Upper lobe of left lung (tissue), 4 donors: Measurements from ENCODE around the gene LLPH.

Source experiments
- POLR2AphosphoS5 ChIP-seq, 2 donors: sonication (generic); formaldehyde crosslinking; IDR thresholded peaks; one replicate each; pipeline ENCODE4 v1.5.1; 2017; ENCODE audit warnings: antibody characterized with exemption in 2 of 2
- TF ChIP-seq, protein P1 (sequence below), 6 experiments: fragments of 450-650 bp in 4 of 6; fragments of 200-600 bp in 2 of 6; sonication (generic) in 2 of 6; IDR thresholded peaks; one replicate each; pipeline ENCODE4 v1.5.1; 2016 to 2019; ENCODE audit warnings: antibody characterized with exemption in 6 of 6

- TF ChIP-seq, protein P1, sequence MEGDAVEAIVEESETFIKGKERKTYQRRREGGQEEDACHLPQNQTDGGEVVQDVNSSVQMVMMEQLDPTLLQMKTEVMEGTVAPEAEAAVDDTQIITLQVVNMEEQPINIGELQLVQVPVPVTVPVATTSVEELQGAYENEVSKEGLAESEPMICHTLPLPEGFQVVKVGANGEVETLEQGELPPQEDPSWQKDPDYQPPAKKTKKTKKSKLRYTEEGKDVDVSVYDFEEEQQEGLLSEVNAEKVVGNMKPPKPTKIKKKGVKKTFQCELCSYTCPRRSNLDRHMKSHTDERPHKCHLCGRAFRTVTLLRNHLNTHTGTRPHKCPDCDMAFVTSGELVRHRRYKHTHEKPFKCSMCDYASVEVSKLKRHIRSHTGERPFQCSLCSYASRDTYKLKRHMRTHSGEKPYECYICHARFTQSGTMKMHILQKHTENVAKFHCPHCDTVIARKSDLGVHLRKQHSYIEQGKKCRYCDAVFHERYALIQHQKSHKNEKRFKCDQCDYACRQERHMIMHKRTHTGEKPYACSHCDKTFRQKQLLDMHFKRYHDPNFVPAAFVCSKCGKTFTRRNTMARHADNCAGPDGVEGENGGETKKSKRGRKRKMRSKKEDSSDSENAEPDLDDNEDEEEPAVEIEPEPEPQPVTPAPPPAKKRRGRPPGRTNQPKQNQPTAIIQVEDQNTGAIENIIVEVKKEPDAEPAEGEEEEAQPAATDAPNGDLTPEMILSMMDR (IDR thresholded peaks at IDR 0.05): no peak
- no peak for TF ChIP-seq POLR2AphosphoS5 (IDR thresholded peaks at IDR 0.05)
These were observed 56.0 kb downstream of the LLPH start for GRCh38 chr12:66074561-66074960.
